Measurements from ENCODE around the gene TIMM17A.
A peak's percentile ranks its signal among the peaks of the same experiment; 100 is the strongest.

DNA sequence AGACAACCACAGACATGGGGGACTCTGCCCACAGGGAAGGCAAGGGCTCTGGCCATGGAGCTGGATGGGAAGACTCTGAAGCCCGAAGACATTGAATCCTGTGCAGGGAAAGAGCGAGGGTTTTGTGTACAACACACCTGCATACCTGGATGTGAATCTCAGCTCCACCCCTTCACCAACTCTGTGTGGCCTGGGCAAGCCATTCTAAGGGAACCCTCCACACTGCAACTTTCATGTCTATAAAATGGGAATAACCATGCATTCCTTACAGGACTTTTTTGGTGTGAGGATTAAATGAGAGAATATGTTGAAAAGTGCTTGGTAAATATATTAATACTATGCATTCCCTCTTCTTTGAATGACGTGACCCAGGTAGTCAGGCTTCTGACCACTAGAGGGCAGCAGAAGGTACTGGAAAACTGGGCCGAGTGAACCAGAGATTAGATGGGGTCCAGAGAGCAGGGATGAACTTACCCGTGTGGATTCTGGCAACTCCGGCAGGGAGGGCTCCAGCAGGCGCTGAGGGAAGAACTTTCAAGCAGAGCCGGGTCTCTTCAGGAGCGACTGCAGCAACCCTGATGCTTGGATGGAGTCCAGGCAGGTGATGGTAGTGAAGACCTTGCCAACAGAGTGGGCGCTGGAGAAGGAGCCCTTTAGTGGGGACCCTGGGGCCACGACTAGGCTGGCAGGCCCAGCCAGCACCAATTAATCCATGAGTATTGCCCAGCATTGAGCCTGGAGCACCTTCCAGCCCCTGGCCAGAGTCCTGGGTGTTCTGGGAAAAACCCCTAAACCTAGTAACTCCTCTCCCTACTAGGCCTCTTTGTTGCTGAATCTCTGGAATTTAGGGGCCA is 54.2 kb downstream of the TIMM17A start:
- TF ChIP-seq, protein P1, sequence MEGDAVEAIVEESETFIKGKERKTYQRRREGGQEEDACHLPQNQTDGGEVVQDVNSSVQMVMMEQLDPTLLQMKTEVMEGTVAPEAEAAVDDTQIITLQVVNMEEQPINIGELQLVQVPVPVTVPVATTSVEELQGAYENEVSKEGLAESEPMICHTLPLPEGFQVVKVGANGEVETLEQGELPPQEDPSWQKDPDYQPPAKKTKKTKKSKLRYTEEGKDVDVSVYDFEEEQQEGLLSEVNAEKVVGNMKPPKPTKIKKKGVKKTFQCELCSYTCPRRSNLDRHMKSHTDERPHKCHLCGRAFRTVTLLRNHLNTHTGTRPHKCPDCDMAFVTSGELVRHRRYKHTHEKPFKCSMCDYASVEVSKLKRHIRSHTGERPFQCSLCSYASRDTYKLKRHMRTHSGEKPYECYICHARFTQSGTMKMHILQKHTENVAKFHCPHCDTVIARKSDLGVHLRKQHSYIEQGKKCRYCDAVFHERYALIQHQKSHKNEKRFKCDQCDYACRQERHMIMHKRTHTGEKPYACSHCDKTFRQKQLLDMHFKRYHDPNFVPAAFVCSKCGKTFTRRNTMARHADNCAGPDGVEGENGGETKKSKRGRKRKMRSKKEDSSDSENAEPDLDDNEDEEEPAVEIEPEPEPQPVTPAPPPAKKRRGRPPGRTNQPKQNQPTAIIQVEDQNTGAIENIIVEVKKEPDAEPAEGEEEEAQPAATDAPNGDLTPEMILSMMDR (IDR thresholded peaks at IDR 0.05; ENCODE audit: poor library complexity) = peak; percentile 97
- no peak for TF ChIP-seq EZH2 (IDR thresholded peaks at IDR 0.05; ENCODE audit: borderline replicate concordance)
- no peak for TF ChIP-seq EZH2phosphoT487 (IDR thresholded peaks at IDR 0.05; ENCODE audit: low read depth, severe bottlenecking, unreplicated experiment)

Data from hepatocyte (in vitro differentiated cells).